ENCODE measurements around the gene FAT3.

The FAT3 gene

GRCh38 chr11:92227959-92228935 lies 3.6 kb downstream of the FAT3 start:
- no peak for DNase-seq (ENCODE audit: low spot score)

DNA sequence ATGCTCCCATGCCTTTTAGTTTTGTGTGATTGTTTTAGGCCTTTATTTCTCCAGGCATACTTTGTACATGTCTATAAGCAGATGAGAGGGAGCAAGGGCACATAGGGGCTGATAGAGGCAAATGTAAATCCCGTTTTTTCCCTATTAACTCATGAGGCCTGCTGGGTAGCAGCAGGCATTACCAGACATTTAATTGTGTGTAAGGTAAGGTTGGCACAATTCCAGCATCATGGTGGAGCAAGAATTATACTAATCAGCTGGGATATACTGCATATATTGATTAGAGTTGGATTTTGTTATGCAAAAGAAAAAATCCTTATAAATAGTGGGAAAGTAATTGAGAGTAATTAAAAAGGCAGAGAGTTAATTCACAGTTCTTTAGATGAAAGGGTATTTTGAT lies 12.2 kb downstream of the FAT3 start:
- no peak for DNase-seq (ENCODE audit: low spot score)

DNA sequence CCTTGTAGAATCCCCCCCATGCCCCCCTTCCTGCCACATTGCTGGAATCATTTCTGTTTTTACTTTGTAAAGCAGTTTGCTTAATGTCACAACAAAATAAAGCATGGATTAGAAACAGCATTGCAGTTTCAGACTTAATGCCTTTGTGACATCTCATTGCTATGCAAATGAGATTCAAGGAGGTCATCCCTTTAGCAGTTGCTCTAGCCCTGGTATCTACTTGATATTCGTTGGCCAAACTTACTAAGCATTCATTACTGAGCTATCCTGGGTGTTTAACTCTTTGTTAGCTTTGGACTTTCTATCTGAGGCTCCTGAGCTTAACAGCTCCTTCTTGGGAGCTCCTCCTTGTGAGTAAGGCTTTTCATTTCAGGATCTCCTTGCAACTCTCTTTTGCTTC lies 16.3 kb downstream of the FAT3 start:
- no peak for DNase-seq (ENCODE audit: low spot score)

- no peak for DNase-seq (ENCODE audit: low spot score)
Measured at GRCh38 chr11:92245700-92246271, 21.2 kb downstream of the FAT3 start.

GRCh38 chr11:92246630-92247029 lies 22.0 kb downstream of the FAT3 start:
- no peak for DNase-seq (ENCODE audit: low spot score)

- no peak for DNase-seq (ENCODE audit: low spot score)
Measured at GRCh38 chr11:92249156-92249753, 24.6 kb downstream of the FAT3 start.

- DNase-seq (ENCODE audit: low spot score): no peak
Measured at GRCh38 chr11:92251980-92252379, 27.4 kb downstream of the FAT3 start.

GRCh38 chr11:92253421-92253820 lies 28.8 kb downstream of the FAT3 start:
- no peak for DNase-seq (ENCODE audit: low spot score)

DNA sequence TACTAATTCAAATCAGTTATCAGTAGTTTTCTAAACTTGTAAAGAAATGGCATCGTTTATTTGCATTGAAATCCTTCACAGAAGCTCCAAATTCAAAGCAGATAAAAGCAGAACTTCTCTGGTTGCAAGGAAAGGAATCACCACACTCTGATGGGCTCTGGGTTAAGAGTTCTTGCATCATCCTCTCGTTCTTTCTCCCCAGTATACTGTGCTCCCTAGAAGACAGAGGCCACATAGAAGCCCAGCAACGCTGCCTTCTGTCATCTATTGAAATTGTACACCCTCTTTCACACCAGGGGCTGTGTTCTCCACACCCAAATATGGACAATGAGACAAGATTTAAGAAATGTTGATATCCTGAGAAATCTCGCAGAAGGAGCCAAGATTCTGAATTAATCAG lies 29.3 kb downstream of the FAT3 start:
- DNase-seq (ENCODE audit: low spot score): no peak

DNA sequence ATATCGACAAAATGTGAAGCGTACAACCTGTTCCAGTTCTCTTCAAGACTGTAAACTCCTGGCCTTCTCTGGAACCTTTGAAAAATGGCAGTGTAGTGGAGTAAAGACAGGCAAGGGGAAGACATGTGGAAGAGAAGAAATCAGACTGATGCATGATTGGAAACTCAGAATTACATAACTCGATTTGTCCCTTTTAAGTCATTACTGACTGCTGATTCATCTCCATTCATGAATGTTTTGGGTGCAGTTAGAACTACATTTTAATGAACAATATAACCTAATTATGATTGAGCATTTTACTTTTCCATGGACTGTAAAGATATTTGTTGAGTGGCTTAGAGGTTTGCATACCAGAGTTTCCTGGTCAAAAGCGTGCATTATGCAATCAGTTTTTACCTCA lies 32.9 kb downstream of the FAT3 start:
- DNase-seq (ENCODE audit: low spot score): no peak

DNA sequence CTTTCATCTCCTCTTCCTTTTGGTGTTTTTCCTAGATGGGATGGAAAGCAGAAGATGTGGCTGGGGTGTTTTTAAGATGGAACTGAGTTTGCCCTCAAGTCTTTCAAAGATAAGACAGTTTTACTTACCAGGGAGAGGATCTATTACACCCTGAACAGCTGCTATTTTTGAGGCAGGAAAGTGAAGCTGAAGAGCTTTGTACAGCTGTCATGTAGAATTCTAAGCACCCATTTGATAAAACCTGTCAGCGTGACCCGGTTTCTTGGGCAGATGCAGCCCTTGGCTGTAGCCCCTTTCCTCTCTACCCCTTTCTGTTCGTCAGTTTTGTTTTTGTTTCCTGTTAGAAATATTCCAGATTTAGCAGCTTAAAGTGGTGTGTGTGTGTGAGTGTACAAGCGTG lies 35.2 kb downstream of the FAT3 start:
- no peak for DNase-seq (ENCODE audit: low spot score)

- DNase-seq (ENCODE audit: low spot score): no peak
Measured at GRCh38 chr11:92264350-92264749, 39.7 kb downstream of the FAT3 start.

DNA sequence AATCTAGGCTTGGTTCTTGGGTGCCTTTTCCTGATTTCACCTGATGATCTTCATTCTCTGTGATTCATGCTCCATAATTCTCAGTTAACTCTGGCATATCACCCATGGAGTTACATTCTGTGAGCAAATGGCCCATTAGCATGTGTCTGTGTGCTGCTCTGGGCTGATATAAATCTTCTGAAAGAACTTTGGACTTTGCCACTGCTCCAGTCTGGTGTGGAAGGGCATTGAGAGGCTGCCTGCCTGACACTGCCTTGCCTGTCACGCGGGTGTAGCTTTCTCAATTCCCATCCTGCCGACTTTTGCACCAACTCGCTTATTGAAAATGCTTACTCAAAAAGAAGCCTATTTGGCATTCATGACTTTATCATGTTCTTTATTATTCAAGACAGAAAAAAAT lies 42.2 kb downstream of the FAT3 start:
- DNase-seq (ENCODE audit: low spot score): no peak

DNA sequence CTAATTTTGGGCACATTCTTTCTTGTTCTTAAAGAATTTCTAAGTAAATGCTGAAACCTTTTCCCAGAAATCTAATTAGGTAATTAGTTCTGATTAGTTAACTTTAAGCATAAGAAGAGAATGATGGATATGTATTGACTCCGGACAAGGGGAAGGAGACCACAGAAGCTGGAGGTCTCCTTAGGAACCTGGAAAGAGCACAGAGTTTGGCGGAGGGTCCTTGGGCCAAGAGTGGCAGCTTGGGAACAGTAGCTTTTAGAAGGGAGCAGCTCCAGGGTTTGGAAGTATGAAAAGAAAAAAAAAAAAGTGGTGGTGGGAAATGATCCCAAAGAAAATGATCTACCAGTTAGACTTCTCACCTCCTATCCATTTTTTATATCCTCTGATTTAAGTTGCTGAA lies 42.7 kb downstream of the FAT3 start:
- DNase-seq (ENCODE audit: low spot score): no peak

DNA sequence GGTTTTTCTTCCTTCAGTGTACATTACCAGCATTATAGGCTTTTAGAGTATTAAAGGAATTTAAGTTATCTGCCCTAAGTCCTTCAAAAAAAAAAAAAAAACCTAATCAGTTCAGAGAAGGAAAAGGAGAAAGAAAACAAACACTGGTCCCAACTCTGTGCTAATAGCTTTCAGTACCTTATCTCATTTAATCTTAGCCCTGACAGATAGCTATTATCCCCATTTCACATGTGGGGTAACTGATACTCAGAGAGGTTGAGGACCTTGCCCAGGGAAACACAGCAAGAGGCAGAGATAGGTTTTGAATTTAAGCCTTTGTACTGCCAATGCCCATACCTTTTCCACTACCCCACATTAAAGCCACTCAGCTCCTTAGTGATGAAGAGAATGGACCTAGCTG lies 43.4 kb downstream of the FAT3 start:
- DNase-seq (ENCODE audit: low spot score): no peak

- no peak for DNase-seq (ENCODE audit: low spot score)
Measured at GRCh38 chr11:92268546-92268945, 43.9 kb downstream of the FAT3 start.

- no peak for DNase-seq (ENCODE audit: low spot score)
Measured at GRCh38 chr11:92269021-92269420, 44.4 kb downstream of the FAT3 start.

DNA sequence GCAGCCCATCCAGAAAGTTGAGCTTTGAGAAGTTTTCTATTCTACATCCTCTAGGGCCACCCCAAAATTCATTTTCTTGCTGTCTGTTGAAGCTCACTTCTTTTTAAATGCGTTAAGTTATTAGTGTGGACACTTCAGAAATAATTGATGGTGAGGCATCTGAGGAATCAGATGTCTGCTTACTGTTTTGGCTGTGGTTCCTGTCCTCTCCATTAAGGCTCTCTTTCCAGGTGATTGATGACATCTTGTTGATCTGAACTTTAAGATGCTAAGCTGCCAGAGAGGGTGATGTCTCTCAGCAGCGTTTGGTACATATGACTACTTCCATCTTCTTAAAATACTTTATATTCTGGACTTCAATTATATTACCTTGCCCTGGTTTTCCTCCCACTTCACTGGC lies 45.2 kb downstream of the FAT3 start:
- DNase-seq (ENCODE audit: low spot score): no peak

DNA sequence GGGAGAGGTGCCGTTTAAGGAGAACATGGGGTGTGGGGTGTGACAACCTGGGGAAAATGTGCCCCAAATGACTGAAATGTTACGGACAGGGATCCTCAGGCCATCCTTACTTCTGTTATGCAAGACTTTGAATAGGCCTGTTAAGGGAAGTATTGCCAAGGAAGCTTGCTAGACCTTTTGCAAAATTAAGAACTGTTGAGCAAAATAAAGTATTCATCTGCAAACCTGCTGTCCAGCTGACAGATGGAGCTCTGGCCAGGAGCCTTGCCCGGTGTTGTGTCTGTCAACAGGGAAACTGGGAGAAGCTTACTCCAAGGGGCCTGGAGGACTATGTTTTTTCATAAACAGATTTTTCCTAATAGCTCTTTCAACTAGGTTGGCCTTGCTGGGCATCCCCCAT lies 48.0 kb downstream of the FAT3 start:
- DNase-seq (ENCODE audit: low spot score): no peak

All from CD4-positive, alpha-beta T cell treated with Interleukin-15 for 4 hours (primary cell).